ENCODE data around the gene LAMA1.

- no peak for TF ChIP-seq EZH2 (IDR thresholded peaks at IDR 0.05; ENCODE audit: borderline replicate concordance, low read depth, low read length, severe bottlenecking)
- TF ChIP-seq CTCF (IDR thresholded peaks at IDR 0.05; ENCODE audit: extremely low read depth in 1 of 2, insufficient read depth in 1 of 2, low read depth in 1 of 2, low read length in 2 of 2), result no peak
- TF ChIP-seq MAX (IDR thresholded peaks at IDR 0.05; ENCODE audit: insufficient read depth, insufficient read length), result no peak
- TF ChIP-seq FOS (IDR thresholded peaks at IDR 0.05; ENCODE audit: borderline replicate concordance, insufficient read depth, low read length), result no peak
- no peak for TF ChIP-seq POLR2A (IDR thresholded peaks at IDR 0.05; ENCODE audit: low read depth, low read length)
- TF ChIP-seq JUN (IDR thresholded peaks at IDR 0.05; ENCODE audit: borderline replicate concordance, insufficient read depth, insufficient read length, low read depth), result no peak
Measured at GRCh38 chr18:7066965-7067555, 50.5 kb downstream of the LAMA1 start.

Data from endothelial cell of umbilical vein (primary cell).